Endodermal cell (in vitro differentiated cells): ENCODE measurements around the gene BCL7A. TPM values are rescaled to one million over a fixed set of nuclear protein-coding genes. Genes with fewer than 3 reads are reported as not detected.
A peak's percentile ranks its signal among the peaks of the same experiment; 100 is the strongest.

Source experiments
- DNase-seq: peaks from one replicate; pipeline ENCODE4 v3.0.0-alpha.2; 2017
- H3K27ac ChIP-seq: 2 replicates; pipeline ENCODE4 v1.5.1; 2013; ENCODE audit warnings: mild to moderate bottlenecking, low read depth, low read length, moderate library complexity
- H3K27me3 ChIP-seq: 2 replicates; pipeline ENCODE4 v1.6.1; 2013; ENCODE audit warnings: mild to moderate bottlenecking, low read length, moderate library complexity; ENCODE audit not compliant: insufficient read depth, control insufficient read depth, poor library complexity, severe bottlenecking
- H3K36me3 ChIP-seq: 2 replicates; pipeline ENCODE4 v1.7.0; 2013; ENCODE audit warnings: mild to moderate bottlenecking, low read length, moderate library complexity; ENCODE audit not compliant: control insufficient read depth, insufficient read depth
- H3K4me1 ChIP-seq: one replicate; pipeline ENCODE4 v1.7.0; 2013; ENCODE audit warnings: low read length; ENCODE audit not compliant: control insufficient read depth, insufficient read depth
- H3K4me3 ChIP-seq: 2 replicates; pipeline ENCODE4 v1.5.1; 2013; ENCODE audit warnings: mild to moderate bottlenecking, low read length, moderate library complexity
- H3K9ac ChIP-seq: 2 replicates; pipeline ENCODE4 v1.6.1; 2013; ENCODE audit warnings: mild to moderate bottlenecking, low read length, moderate library complexity; ENCODE audit not compliant: poor library complexity, severe bottlenecking; ENCODE audit errors: extremely low read depth
- H3K9me3 ChIP-seq: 2 replicates; pipeline ENCODE4 v1.6.1; 2013; ENCODE audit warnings: mild to moderate bottlenecking, low read length, moderate library complexity; ENCODE audit not compliant: control insufficient read depth
- H3K27ac Mint-ChIP-seq: 2 replicates; pipeline ENCODE4 v1.8.0; 2020; ENCODE audit warnings: mixed read lengths
- H3K27me3 Mint-ChIP-seq: 2 replicates; pipeline ENCODE4 v1.8.0; 2021; ENCODE audit warnings: mild to moderate bottlenecking, mixed read lengths; ENCODE audit not compliant: insufficient read depth
- H3K36me3 Mint-ChIP-seq: 2 replicates; pipeline ENCODE4 v1.8.0; 2020; ENCODE audit warnings: low read depth, mixed read lengths
- H3K4me1 Mint-ChIP-seq: 2 replicates; pipeline ENCODE4 v1.8.0; 2020; ENCODE audit warnings: mixed read lengths
- H3K4me3 Mint-ChIP-seq: 2 replicates; pipeline ENCODE4 v1.8.0; 2020; ENCODE audit warnings: mild to moderate bottlenecking, moderate library complexity, mixed read lengths
- H3K9me3 Mint-ChIP-seq: 2 replicates; pipeline ENCODE4 v1.8.0; 2020; ENCODE audit warnings: mild to moderate bottlenecking, mixed read lengths
- CTCF ChIP-seq: fragments of 200-600 bp; sonication (generic); conservative IDR thresholded peaks from 2 replicates; pipeline ENCODE4 v1.5.0; 2021; ENCODE audit warnings: antibody characterized with exemption, mild to moderate bottlenecking
- WGBS, 2 experiments: methylation state at CpG; one replicate each; pipeline versions ENCODE4 v1.1.5 to v1.1.7; 2013; ENCODE audit warnings: missing lambda C conversion rate in 2 of 2, mixed read lengths in 1 of 2; ENCODE audit not compliant: insufficient coverage in 1 of 2, insufficient read length in 1 of 2; 5-methylcytosine and 5-hydroxymethylcytosine counted together
- total RNA-seq, 2 donors: library from RNA; stranded (reverse); fragmentation: NEBNext Ultra II Directional in 1 of 2; extraction: Animal tissue kit (Norgen Biotek cat#: 25700) in 1 of 2; gene quantifications; 2 replicates in 1 of 2; 3 replicates in 1 of 2; pipeline ENCODE4 v1.2.1, GENCODE V29; 2021

The BCL7A gene
- total RNA-seq, 2 donors from 2014 or later = 22.3 to 28.9 TPM

- Mint-ChIP-seq H3K4me3 (no peak overlapping the region), H3K4me1 (peaks cover 52% of the 10 kb centered on the region), H3K27ac (no peak overlapping the region), H3K36me3 (peaks cover 13% of the 10 kb centered on the region), H3K9me3 (no peaks in the 10 kb centered on the region), H3K27me3 (peaks cover 22% of the 10 kb centered on the region)
- H3K9me3 ChIP-seq = no peaks in the 10 kb centered on the region
- no peak for DNase-seq
- no peak overlapping the region for H3K27ac ChIP-seq
- peaks cover 17% of the 10 kb centered on the region for H3K4me1 ChIP-seq
- TF ChIP-seq CTCF = no peak
- peaks cover 13% of the 10 kb centered on the region for H3K36me3 ChIP-seq
- H3K9ac ChIP-seq = no peak overlapping the region
- WGBS, 2 experiments = 90 to 91% methylated on average over 16 to 18 of the region's 18 CpGs
- no peaks in the 10 kb centered on the region for H3K27me3 ChIP-seq
- H3K4me3 ChIP-seq = no peak overlapping the region
Measured at GRCh38 chr12:122086641-122087285, 65.1 kb downstream of the BCL7A start.

- peaks cover 44% of the 10 kb centered on the region for H3K4me1 Mint-ChIP-seq
- 86 to 95% methylated on average over 11 to 17 of the region's 17 CpGs for WGBS, 2 experiments
- no peak overlapping the region for H3K9ac ChIP-seq
Measured at GRCh38 chr12:122087431-122088178, 65.9 kb downstream of the BCL7A start.

More at GRCh38 chr12:122087431-122088178, 65.9 kb downstream of the BCL7A start:
- Histone ChIP-seq H3K9me3 (no peaks in the 10 kb centered on the region), H3K27ac (no peak overlapping the region), H3K36me3 (peaks cover 13% of the 10 kb centered on the region), H3K4me1 (peaks cover 11% of the 10 kb centered on the region), H3K4me3 (no peak overlapping the region), H3K27me3 (no peaks in the 10 kb centered on the region)
- H3K9me3 Mint-ChIP-seq = no peaks in the 10 kb centered on the region
- DNase-seq = no peak
- H3K36me3 Mint-ChIP-seq = peaks cover 13% of the 10 kb centered on the region
- peaks cover 22% of the 10 kb centered on the region for H3K27me3 Mint-ChIP-seq
- H3K4me3 Mint-ChIP-seq = no peak overlapping the region
- TF ChIP-seq CTCF = no peak
- peak overlapping the region; percentile 33 for H3K27ac Mint-ChIP-seq
